DMS114 treated with DMSO at 0.1 percent for 48 hours (cell line): ENCODE measurements around the gene PCYT1A.
"Not testable (repeated sequence)": the region's sequence is repeated elsewhere in the genome, so short reads cannot be mapped to it uniquely, and the experiment has no call there.

Experiments
- DNase-seq: peaks from one replicate; lab custom pipeline; 2025; ENCODE audit not compliant: unreplicated experiment; lab: John Stamatoyannopoulos, UW

PCYT1A gene

GRCh38 chr3:196287440-196288140 is at the start of gene PCYT1A:
PCYT1A (minus strand) TSS chr3:196287726; CDS start chr3:196270531, 17,195 bp downstream.
- DNase-seq = peak; percentile 95

GRCh38 chr3:196336319-196337145 is 49.0 kb upstream of the PCYT1A start:
- no peak for DNase-seq

- DNase-seq = no peak
These were observed 48.0 kb upstream of the PCYT1A start for GRCh38 chr3:196335503-196335948.

- DNase-seq = no peak
These were observed 47.5 kb upstream of the PCYT1A start for GRCh38 chr3:196334982-196335381.

GRCh38 chr3:196332168-196332567 is 44.6 kb upstream of the PCYT1A start:
- DNase-seq = no peak

- no peak for DNase-seq
These were observed 39.9 kb upstream of the PCYT1A start for GRCh38 chr3:196327405-196327804.

GRCh38 chr3:196326936-196327335 is 39.4 kb upstream of the PCYT1A start:
- no peak for DNase-seq

- peak; percentile 18 for DNase-seq
These were observed 36.2 kb upstream of the PCYT1A start for GRCh38 chr3:196323691-196324090.

- no peak for DNase-seq
These were observed 35.5 kb upstream of the PCYT1A start for GRCh38 chr3:196323016-196323415.

- DNase-seq = no peak
These were observed 33.6 kb upstream of the PCYT1A start for GRCh38 chr3:196321162-196321561.

GRCh38 chr3:196320137-196320536 is 32.6 kb upstream of the PCYT1A start:
- DNase-seq = no peak

- peak; percentile 78 for DNase-seq
These were observed 30.4 kb upstream of the PCYT1A start, which contains the start of gene DYNLT2B for GRCh38 chr3:196317687-196318467. DYNLT2B (minus strand) TSS chr3:196318240; CDS start chr3:196318152, 88 bp downstream.

GRCh38 chr3:196316799-196317686 is 29.5 kb upstream of the PCYT1A start:
- not testable (repeated sequence) for DNase-seq

- DNase-seq = no peak
These were observed 28.3 kb upstream of the PCYT1A start for GRCh38 chr3:196315821-196316220.

GRCh38 chr3:196314597-196314996 is 27.1 kb upstream of the PCYT1A start:
- no peak for DNase-seq

- DNase-seq = not testable (repeated sequence)
These were observed 26.6 kb upstream of the PCYT1A start for GRCh38 chr3:196314086-196314485.

- DNase-seq = not testable (repeated sequence)
These were observed 15.4 kb upstream of the PCYT1A start for GRCh38 chr3:196302960-196303359.

- not testable (repeated sequence) for DNase-seq
These were observed 15.0 kb upstream of the PCYT1A start for GRCh38 chr3:196302551-196302950.

GRCh38 chr3:196298521-196298920 is 11.0 kb upstream of the PCYT1A start:
- DNase-seq = no peak

- DNase-seq = no peak
These were observed 4.9 kb upstream of the PCYT1A start for GRCh38 chr3:196292286-196292923.
